Left lung (tissue), 10 donors: ENCODE data around the gene MCF2L. TPM values are rescaled to one million over a fixed set of nuclear protein-coding genes. Genes with fewer than 3 reads are reported as not detected.

Experiments
- ATAC-seq: fragments of 200-7000 bp; cut with Tn5 transposase; one replicate; pipeline ENCODE4 v1.9.1; 2020; ENCODE audit warnings: moderate library complexity
- DNase-seq, 4 donors: peaks; one replicate each; pipeline ENCODE4 v3.0.0-alpha.2; 2013 to 2020
- H3K27ac ChIP-seq, 2 donors: fragments of 200-600 bp; sonication (generic) in 1 of 2; one replicate each; pipeline versions ENCODE4 v1.5.0 to v1.8.0; 2020 to 2021
- H3K27me3 ChIP-seq, 2 donors: fragments of 200-600 bp; sonication (generic) in 1 of 2; one replicate each; pipeline versions ENCODE4 v1.5.0 to v1.8.0; 2020 to 2021
- H3K36me3 ChIP-seq, 2 donors: fragments of 200-600 bp; sonication (generic) in 1 of 2; one replicate each; pipeline versions ENCODE4 v1.5.0 to v1.8.0; 2020 to 2021
- H3K4me1 ChIP-seq, 2 donors: fragments of 200-600 bp; one replicate each; pipeline ENCODE4 v1.8.0; 2021
- H3K4me3 ChIP-seq, 2 donors: fragments of 200-600 bp; sonication (generic) in 1 of 2; one replicate each; pipeline versions ENCODE4 v1.5.0 to v1.8.0; 2020 to 2021; ENCODE audit warnings: mild to moderate bottlenecking in 1 of 2
- H3K9me3 ChIP-seq, 2 donors: fragments of 200-600 bp; sonication (generic) in 1 of 2; one replicate each; pipeline versions ENCODE4 v1.5.0 to v1.8.0; 2020 to 2021
- CTCF ChIP-seq, 2 donors: fragments of 200-600 bp; sonication (generic) in 1 of 2; IDR thresholded peaks; one replicate each; pipeline versions ENCODE4 v1.5.0 to v1.8.0; 2021; ENCODE audit warnings: antibody characterized with exemption in 2 of 2
- intact Hi-C, 2 donors: fragments of 100-400 bp; cut with DNase I; formaldehyde crosslinking; loops; one replicate each; pipeline versions ENCODE4 v1.11.2 to v1.14.2; 2022
- polyA plus RNA-seq, 6 donors: library from polyadenylated mRNA; unstranded; fragments of 120-200 nt; gene quantifications; one replicate each; pipeline ENCODE4 v1.2.1, GENCODE V29; 2013; ENCODE audit not compliant: insufficient read length in 6 of 6
- total RNA-seq, 2 donors: library from RNA; stranded (reverse); fragmentation: NEBNext Ultra II Directional; extraction: Animal tissue kit (Norgen Biotek cat#: 25700); gene quantifications; one replicate each; pipeline ENCODE4 v1.2.1, GENCODE V29; 2021
- donor health status: DM: no; HTN: yes; CAD: no.
- donor health status: DM: no; HTN: no; CAD: no.

Gene MCF2L
- total and polyA plus RNA-seq, 8 donors: 22.2 to 39.5 (median 33.7) TPM

DNA sequence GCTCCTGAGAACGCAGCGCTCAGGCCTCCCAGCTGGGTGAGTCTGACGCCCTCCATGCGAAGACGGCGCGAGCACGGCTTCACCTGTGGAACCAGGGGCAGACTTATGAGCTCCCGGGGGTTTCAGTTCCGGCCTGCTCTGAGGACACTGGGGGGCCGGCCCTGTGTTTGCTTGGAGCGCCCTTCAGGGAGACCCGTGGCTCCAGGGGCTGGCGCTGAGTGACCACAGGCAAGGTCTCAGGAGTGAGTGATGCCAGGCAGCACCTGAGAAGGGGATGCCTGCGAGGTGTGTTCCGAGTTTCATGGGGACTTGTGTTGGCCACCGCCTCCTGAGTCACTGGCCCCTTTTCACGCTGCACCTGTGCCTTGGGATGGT, 4.5 kb downstream of the MCF2L start:
- ATAC-seq (no peak), DNase-seq (peak in 1 of 4 donors; percentile 75)
- H3K27ac ChIP-seq: no peak overlapping the region
- no peak for TF ChIP-seq CTCF (IDR thresholded peaks at IDR 0.05)
- no peaks in the 10 kb centered on the region for H3K36me3 ChIP-seq
- intact Hi-C loops: no loop called here
- no peak overlapping the region for H3K4me3 ChIP-seq
- H3K4me1 ChIP-seq: peaks cover 3 to 13% of the 10 kb centered on the region in 2 donors
- no peaks in the 10 kb centered on the region for H3K9me3 ChIP-seq
- peaks cover 6 to 27% of the 10 kb centered on the region in 2 donors for H3K27me3 ChIP-seq

- DNase-seq (peak in 1 of 4 donors; percentile 78), ATAC-seq (no peak)
- H3K27me3 ChIP-seq: peaks cover 3 to 21% of the 10 kb centered on the region in 2 donors
- no peaks in the 10 kb centered on the region for H3K36me3 ChIP-seq
- no peak overlapping the region for H3K27ac ChIP-seq
- intact Hi-C loops: no loop called here
- no peaks in the 10 kb centered on the region for H3K9me3 ChIP-seq
- TF ChIP-seq CTCF (IDR thresholded peaks at IDR 0.05): no peak
- no peak overlapping the region for H3K4me3 ChIP-seq
- peaks cover 0 to 7% of the 10 kb centered on the region in 2 donors for H3K4me1 ChIP-seq
Observed at GRCh38 chr13:112974125-112974524, 5.1 kb downstream of the MCF2L start.

DNA sequence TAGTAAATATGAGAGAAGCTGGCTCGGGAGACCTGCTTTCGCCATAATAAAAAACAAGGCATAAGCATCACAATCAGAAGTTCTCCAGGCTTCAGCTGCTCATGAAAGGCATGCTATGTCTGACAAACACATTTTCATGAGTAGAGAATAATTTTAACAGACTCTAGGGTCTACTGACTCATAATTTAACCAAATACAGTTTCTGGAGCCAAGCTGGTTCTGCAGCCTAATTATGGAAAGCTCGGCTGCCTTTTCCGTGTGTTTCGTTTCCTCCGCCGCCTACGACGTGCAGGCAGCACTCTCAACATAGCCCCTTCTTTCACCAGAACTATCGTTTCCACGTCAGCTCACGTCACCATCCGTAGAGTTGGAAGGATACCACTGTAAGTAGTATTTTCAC, 5.7 kb downstream of the MCF2L start:
- Histone ChIP-seq H3K27me3 (peaks cover 3 to 19% of the 10 kb centered on the region in 2 donors), H3K4me3 (no peak overlapping the region), H3K4me1 (peaks cover 0 to 2% of the 10 kb centered on the region in 2 donors), H3K36me3 (no peaks in the 10 kb centered on the region), H3K27ac (no peak overlapping the region), H3K9me3 (no peaks in the 10 kb centered on the region)
- no peak for ATAC-seq
- intact Hi-C loops: no loop called here
- no peak for DNase-seq
- no peak for TF ChIP-seq CTCF (IDR thresholded peaks at IDR 0.05)

- DNase-seq (peak in 1 of 4 donors; percentile 50), ATAC-seq (no peak)
- Histone ChIP-seq H3K4me3 (no peak overlapping the region), H3K36me3 (no peaks in the 10 kb centered on the region), H3K27ac (no peak overlapping the region), H3K27me3 (peaks cover under 1 to 18% of the 10 kb centered on the region in 2 donors), H3K4me1 (no peaks in the 10 kb centered on the region), H3K9me3 (no peaks in the 10 kb centered on the region)
- TF ChIP-seq CTCF (IDR thresholded peaks at IDR 0.05): no peak
- intact Hi-C loops: no loop called here
Observed at GRCh38 chr13:112975401-112975939, 6.5 kb downstream of the MCF2L start.

- Histone ChIP-seq H3K4me3 (no peak overlapping the region), H3K27ac (no peak overlapping the region), H3K9me3 (no peaks in the 10 kb centered on the region), H3K27me3 (peaks cover 0 to 16% of the 10 kb centered on the region in 2 donors), H3K4me1 (no peaks in the 10 kb centered on the region), H3K36me3 (no peaks in the 10 kb centered on the region)
- ATAC-seq (no peak), DNase-seq (peak in 1 of 4 donors; percentile 72)
- TF ChIP-seq CTCF (IDR thresholded peaks at IDR 0.05): no peak
- intact Hi-C loops: no loop called here
Observed at GRCh38 chr13:112976526-112976925, 7.5 kb downstream of the MCF2L start.
